HUES48 (cell line): ENCODE data around the gene RASGRP3.

Experiments used
- H3K27ac ChIP-seq: one replicate; pipeline ENCODE4 v1.7.0; 2013; ENCODE audit warnings: low read depth, low read length, inconsistent platforms
- H3K27me3 ChIP-seq: 2 replicates; pipeline ENCODE4 v1.6.1; 2013; ENCODE audit warnings: mild to moderate bottlenecking, low read length; ENCODE audit not compliant: control insufficient read depth, insufficient read depth
- H3K36me3 ChIP-seq: 2 replicates; pipeline ENCODE4 v1.6.1; 2013; ENCODE audit warnings: low read length; ENCODE audit not compliant: control insufficient read depth, insufficient read depth
- H3K4me1 ChIP-seq: 2 replicates; pipeline ENCODE4 v1.6.1; 2013; ENCODE audit warnings: mild to moderate bottlenecking, low read length; ENCODE audit not compliant: control insufficient read depth, insufficient read depth
- H3K4me3 ChIP-seq: 2 replicates; pipeline ENCODE4 v1.5.1; 2013; ENCODE audit warnings: mild to moderate bottlenecking, low read depth, low read length
- H3K9ac ChIP-seq: 2 replicates; pipeline ENCODE4 v1.6.1; 2013; ENCODE audit warnings: mild to moderate bottlenecking, low read depth, low read length, moderate library complexity
- H3K9me3 ChIP-seq: 2 replicates; pipeline ENCODE4 v1.6.1; 2013; ENCODE audit warnings: low read length; ENCODE audit not compliant: control insufficient read depth, insufficient read depth

RASGRP3 gene

DNA sequence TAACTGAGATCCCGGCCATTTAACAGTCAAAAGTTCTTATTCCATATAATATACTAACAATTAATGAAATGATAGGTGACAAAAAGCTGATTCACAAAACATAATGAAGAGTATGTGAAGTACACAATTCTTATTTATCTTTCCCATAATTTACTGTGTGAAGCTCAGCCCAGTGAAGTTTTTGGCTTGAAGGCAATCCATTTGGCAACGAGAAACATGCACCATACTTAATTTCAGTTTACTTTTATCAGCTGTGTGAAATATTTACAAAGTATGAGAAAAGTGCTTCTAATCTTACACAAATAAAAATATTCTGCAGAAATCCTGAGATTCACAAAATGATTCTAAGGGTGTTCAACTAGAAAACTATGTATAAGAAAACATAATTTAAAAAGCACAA is 110.3 kb downstream of the RASGRP3 start:
- Histone ChIP-seq H3K4me1 (peaks cover 31% of the 10 kb centered on the region), H3K9me3 (no peaks in the 10 kb centered on the region), H3K27ac (no peak overlapping the region), H3K9ac (no peak overlapping the region), H3K36me3 (peaks cover 76% of the 10 kb centered on the region), H3K4me3 (no peak overlapping the region), H3K27me3 (no peaks in the 10 kb centered on the region)

DNA sequence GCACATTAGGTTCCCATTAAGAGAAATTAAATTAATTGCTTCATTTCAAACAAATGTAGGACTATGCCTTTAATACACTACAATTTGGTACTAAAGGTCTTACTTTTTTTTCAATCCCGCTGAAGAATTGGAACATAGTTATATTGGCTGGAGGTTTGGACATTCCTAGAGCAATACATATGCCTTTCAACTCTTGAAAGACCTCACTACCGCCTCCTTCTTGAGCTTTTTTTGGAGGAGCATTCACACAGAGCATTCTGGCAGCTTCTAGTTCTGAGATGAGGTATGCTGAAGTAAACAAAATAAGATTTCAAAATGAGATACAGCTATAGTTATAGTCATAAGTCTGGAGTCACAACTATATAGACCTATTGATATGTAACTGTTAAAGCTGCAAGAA is 111.8 kb downstream of the RASGRP3 start:
- H3K27me3 ChIP-seq = no peaks in the 10 kb centered on the region
- peaks cover 16% of the 10 kb centered on the region for H3K4me1 ChIP-seq
- no peak overlapping the region for H3K4me3 ChIP-seq
- no peaks in the 10 kb centered on the region for H3K9me3 ChIP-seq
- H3K36me3 ChIP-seq = peaks cover 90% of the 10 kb centered on the region
- H3K27ac ChIP-seq = no peak overlapping the region
- H3K9ac ChIP-seq = no peak overlapping the region

DNA sequence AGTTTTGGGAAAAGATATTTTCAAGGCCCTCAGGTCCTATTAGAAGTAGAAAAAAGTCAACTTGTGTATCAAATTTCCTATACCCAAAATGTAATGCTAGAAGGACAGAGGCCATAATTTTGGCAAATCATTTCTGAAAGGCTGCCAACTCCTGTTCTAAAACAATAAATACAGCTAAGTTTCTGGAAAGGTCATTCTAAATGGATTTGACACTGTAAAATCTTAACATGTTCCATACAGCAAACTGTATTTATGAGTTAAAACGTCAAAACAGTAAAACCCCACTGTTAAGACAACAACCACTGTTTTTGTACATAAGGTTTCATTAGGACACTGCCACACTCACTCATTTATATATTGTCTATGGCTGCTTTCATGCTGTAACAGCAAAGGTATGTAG is 113.0 kb downstream of the RASGRP3 start:
- Histone ChIP-seq H3K9me3 (no peaks in the 10 kb centered on the region), H3K4me1 (peaks cover 7% of the 10 kb centered on the region; the same call in 1 of the 2 replicates), H3K27ac (peak overlapping the region; percentile 30), H3K27me3 (no peaks in the 10 kb centered on the region), H3K36me3 (peaks cover 96% of the 10 kb centered on the region), H3K4me3 (no peak overlapping the region), H3K9ac (no peak overlapping the region)

DNA sequence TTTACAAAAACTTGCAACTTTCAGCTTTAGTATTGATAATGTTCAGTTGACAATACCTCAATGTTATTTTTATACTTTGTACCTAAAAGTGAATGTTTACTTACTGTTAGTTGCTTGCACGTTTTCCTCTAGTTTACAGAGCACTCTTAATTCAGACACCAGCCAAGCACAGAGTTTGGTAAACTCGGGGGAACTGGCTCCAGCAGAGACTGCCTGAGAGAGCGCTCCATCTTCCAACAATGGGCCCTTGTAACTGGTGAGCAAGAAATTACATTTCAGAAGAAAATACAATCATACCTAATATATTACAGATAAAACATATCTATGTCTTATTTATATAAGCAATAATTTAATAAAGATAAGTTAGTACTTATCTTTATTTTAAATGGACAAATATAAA is 118.9 kb downstream of the RASGRP3 start:
- Histone ChIP-seq H3K9ac (no peak overlapping the region), H3K4me1 (peaks cover 8% of the 10 kb centered on the region; the same call in 1 of the 2 replicates), H3K4me3 (no peak overlapping the region), H3K27ac (no peak overlapping the region), H3K27me3 (no peaks in the 10 kb centered on the region), H3K36me3 (peaks cover 49% of the 10 kb centered on the region), H3K9me3 (no peaks in the 10 kb centered on the region)

DNA sequence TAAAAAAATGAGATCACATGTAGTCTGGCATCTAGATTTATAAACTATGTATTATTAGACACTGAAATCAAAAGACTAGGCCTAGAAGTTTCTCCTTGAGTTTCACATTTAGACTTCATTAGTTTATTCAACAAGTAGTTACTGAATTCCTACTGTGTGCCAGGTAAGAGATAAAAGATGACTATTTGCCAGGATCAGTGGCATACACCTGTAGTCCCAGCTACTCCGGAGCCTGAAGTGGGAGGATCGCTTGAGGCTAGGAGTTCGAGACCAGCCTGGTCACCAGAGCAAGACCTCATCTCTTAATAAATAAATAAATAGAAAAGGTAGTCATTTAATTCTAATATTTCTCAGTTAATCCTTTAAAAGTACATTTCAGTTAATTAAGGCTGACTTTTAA is 120.6 kb downstream of the RASGRP3 start:
- Histone ChIP-seq H3K27ac (no peak overlapping the region), H3K4me3 (peak overlapping the region; percentile 89; the same call in 1 of the 2 replicates)

DNA sequence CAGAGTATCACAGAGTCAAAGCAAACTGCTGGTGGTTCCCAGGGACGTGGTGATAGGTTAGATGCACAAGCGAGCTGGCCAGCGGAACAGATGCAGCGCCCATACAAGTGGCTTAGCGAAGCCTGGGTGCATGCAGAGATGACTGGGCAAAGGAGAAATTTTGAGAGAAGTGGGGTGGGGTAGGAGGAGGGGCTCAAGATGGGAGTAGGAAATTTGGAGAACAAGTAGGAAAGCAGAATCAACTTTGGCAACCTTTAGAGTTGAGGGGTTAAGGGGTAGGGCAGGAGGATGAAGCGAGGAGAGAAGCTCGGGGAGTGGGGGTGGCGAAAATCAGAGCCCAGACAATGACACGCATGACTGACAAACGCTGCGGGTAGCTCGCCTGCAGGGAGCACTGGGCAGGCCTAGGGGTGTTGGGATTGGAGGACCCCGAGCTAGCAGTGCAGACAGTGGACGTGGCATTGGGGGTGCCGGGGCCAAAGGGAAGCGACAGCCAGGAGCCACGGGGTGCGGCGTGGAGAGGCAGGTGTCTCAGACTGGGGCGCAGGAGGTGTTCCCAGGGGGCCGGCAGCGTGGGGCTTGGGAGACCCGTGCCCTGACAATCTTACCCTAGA is 122.2 kb downstream of the RASGRP3 start:
- Histone ChIP-seq H3K27me3 (no peaks in the 10 kb centered on the region), H3K4me1 (peaks cover 26% of the 10 kb centered on the region), H3K36me3 (peaks cover 17% of the 10 kb centered on the region), H3K4me3 (peak overlapping the region; percentile 89), H3K9ac (peak overlapping the region; percentile 76), H3K9me3 (no peaks in the 10 kb centered on the region), H3K27ac (peak overlapping the region; percentile 34)

More for the DNA sequence above, 120.6 kb downstream of the RASGRP3 start:
- no peak overlapping the region for H3K9ac ChIP-seq
- H3K27me3 ChIP-seq = no peaks in the 10 kb centered on the region
- peaks cover 32% of the 10 kb centered on the region for H3K36me3 ChIP-seq
- H3K4me1 ChIP-seq = peaks cover 14% of the 10 kb centered on the region
- H3K9me3 ChIP-seq = no peaks in the 10 kb centered on the region

DNA sequence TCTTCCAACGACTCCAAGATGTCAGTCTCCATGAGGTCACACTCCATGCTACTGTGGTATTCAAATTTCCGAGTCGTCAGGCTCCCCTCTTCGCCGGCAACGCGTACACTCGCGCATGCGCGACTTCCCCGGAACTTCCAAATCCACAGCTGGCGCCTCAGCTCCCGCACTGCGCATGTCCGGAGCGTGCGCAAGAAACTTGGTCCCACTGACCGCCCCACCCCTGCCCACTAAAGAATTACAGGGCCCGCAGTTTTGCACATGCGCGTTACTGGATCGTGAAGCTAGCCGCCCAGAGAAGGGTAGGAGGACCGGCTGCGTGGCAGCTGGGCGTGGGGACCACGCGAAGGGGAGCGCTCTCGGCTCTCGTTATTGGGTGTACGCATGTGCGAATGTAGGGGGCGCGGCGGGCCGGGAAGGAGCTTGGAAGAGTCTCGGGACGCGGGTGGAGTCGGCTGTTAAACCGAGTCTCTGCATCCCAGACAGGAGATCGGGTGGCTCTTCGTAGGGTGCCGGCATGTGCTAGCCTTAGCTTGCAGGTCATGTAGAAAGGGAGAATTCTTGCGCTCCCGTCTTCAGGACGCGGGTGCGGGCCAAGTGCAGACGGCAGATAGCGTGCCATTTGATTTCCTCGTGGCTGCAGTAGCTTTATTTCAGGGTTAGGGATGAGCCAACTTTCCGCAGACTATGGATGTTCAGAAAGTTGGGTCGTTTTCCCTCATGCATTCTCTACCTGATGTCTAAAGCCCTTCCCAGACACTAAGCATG is 122.9 kb downstream of the RASGRP3 start, which contains the start of gene FAM98A:
TSS of gene FAM98A (minus strand) at position 125 of the 768 bp plus-strand sequence. CDS start at position 47, 78 bp downstream.
- H3K9me3 ChIP-seq = no peaks in the 10 kb centered on the region
- no peaks in the 10 kb centered on the region for H3K27me3 ChIP-seq
- H3K4me1 ChIP-seq = peaks cover 32% of the 10 kb centered on the region
- H3K4me3 ChIP-seq = peak within 1 kb of the TSS; percentile 89
- peaks cover 11% of the 10 kb centered on the region for H3K36me3 ChIP-seq
- peak within 1 kb of the TSS; percentile 34 for H3K27ac ChIP-seq
- H3K9ac ChIP-seq = peak within 1 kb of the TSS; percentile 76

DNA sequence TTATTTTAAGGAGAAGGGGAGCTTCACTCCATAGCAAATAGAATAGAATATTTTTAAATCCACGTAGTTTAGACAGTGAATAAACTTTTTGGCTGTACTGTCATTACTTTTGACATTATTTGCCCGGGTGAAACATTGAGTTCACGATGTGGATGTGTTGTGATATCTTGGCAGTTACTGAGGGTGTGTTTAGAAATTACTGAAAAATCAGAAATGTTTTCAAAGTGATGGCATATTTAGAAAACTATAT is 123.4 kb downstream of the RASGRP3 start:
- Histone ChIP-seq H3K27ac (no peak overlapping the region), H3K4me3 (peak overlapping the region; percentile 89)

DNA sequence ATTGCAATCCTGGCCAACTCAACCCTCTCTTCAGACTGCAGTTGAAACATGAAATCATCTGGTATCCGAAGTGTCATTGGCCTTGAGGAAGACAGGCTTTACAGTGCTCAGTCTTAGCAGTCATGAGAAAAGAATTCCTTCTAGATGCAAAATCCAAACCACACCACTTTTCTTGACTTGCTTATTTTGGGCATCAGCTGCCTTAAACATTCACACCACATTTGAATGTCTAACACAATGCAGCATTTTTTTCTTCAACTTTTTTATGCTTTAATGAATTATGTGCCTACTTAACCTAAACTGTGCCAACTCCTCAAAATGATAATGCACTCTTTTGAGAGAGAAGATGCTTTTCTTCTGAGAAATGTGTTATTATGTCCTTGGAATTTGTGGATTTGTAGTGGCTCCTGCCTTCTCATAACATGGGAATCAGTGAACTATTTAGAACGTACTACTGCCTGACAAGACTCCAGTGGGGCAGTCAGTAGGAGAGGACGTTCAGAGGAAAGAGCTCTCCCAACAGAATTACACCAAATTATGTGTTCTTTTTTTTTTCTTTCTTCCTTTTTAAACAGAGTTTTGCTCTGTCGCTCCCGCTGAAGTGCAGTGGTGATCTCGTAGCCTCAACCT is 125.9 kb downstream of the RASGRP3 start:
- H3K9me3 ChIP-seq = no peaks in the 10 kb centered on the region
- H3K9ac ChIP-seq = no peak overlapping the region
- H3K4me1 ChIP-seq = peaks cover 46% of the 10 kb centered on the region
- no peak overlapping the region for H3K27ac ChIP-seq
- H3K4me3 ChIP-seq = no peak overlapping the region
- H3K27me3 ChIP-seq = no peaks in the 10 kb centered on the region
- no peaks in the 10 kb centered on the region; the same call in 1 of the 2 replicates for H3K36me3 ChIP-seq

More for the DNA sequence above, 123.4 kb downstream of the RASGRP3 start:
- Histone ChIP-seq H3K4me1 (peaks cover 37% of the 10 kb centered on the region), H3K36me3 (peaks cover 6% of the 10 kb centered on the region), H3K9ac (peak overlapping the region; percentile 65), H3K9me3 (no peaks in the 10 kb centered on the region), H3K27me3 (no peaks in the 10 kb centered on the region)

DNA sequence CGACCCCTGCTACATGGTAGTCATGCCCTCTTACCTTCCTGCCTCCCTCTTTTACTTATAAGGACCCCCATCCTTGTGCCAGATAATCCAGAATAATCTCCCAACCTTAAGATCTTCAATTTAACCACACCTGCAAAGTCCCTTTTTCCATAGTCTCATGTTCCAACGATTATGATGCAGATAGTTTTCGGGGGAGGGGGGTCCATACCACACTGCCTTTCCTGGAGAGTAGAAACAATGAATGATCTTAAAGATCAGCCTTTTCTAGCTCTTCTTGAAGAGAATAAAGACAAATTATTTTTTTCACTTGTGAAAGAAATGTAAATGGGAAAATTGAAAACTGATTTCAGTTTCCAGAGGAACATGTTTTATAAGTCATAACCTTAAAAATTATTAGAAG is 127.0 kb downstream of the RASGRP3 start:
- H3K4me3 ChIP-seq = peak overlapping the region; percentile 20; the same call in 1 of the 2 replicates
- peaks cover 48% of the 10 kb centered on the region for H3K4me1 ChIP-seq
- H3K27me3 ChIP-seq = no peaks in the 10 kb centered on the region
- no peak overlapping the region; the same call in 1 of the 2 replicates for H3K9ac ChIP-seq
- peak overlapping the region; percentile 43 for H3K27ac ChIP-seq
- no peaks in the 10 kb centered on the region; the same call in 1 of the 2 replicates for H3K36me3 ChIP-seq
- no peaks in the 10 kb centered on the region for H3K9me3 ChIP-seq

DNA sequence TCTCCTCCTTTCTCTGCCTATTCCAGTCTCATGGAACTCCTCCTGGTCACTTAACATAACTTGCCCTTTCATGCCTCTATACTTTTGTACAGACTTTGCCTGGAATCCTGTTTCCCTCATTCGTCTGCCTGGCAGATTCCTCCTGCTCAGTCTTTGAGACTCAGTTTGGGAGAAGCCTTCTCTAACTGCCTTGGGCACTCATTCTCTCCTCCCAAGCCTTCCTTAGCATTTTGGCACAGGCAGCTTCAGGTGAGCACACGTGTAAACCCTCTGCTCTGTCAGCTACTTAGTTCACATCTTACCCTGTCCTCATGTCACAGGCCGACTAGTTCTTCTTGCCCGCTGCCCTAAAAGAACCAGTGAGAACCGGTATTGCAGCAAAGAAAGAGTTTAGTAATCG is 128.6 kb downstream of the RASGRP3 start:
- no peak overlapping the region for H3K9ac ChIP-seq
- peak overlapping the region; percentile 53 for H3K27ac ChIP-seq
- no peaks in the 10 kb centered on the region for H3K27me3 ChIP-seq
- no peaks in the 10 kb centered on the region; the same call in 1 of the 2 replicates for H3K36me3 ChIP-seq
- H3K4me3 ChIP-seq = no peak overlapping the region
- peaks cover 11% of the 10 kb centered on the region for H3K9me3 ChIP-seq
- H3K4me1 ChIP-seq = peaks cover 53% of the 10 kb centered on the region
